Lower lobe of right lung (tissue), 2 donors: ENCODE measurements around the gene SMIM38. TPM values are rescaled to one million over a fixed set of nuclear protein-coding genes. Genes with fewer than 3 reads are reported as not detected.
A peak's percentile ranks its signal among the peaks of the same experiment; 100 is the strongest.

Experiments used
- ATAC-seq, 2 donors: fragments of 200-7000 bp; cut with Tn5 transposase; one replicate each; pipeline ENCODE4 v1.9.1; 2020 to 2022; ENCODE audit warnings: mild to moderate bottlenecking in 2 of 2, moderate library complexity in 2 of 2
- DNase-seq: peaks from one replicate; pipeline ENCODE4 v3.0.0-alpha.2; 2020
- H3K27ac ChIP-seq: fragments of 200-600 bp; one replicate; pipeline ENCODE4 v1.8.0; 2022
- H3K27me3 ChIP-seq: fragments of 200-600 bp; one replicate; pipeline ENCODE4 v1.8.0; 2022; ENCODE audit warnings: low read depth
- H3K36me3 ChIP-seq: fragments of 200-600 bp; one replicate; pipeline ENCODE4 v1.8.0; 2022; ENCODE audit warnings: mild to moderate bottlenecking
- H3K4me1 ChIP-seq: fragments of 200-600 bp; one replicate; pipeline ENCODE4 v1.8.0; 2022
- H3K4me3 ChIP-seq: fragments of 200-600 bp; one replicate; pipeline ENCODE4 v1.8.0; 2022; ENCODE audit warnings: mild to moderate bottlenecking
- H3K9me3 ChIP-seq: fragments of 200-600 bp; one replicate; pipeline ENCODE4 v1.8.0; 2022
- CTCF ChIP-seq: fragments of 200-600 bp; IDR thresholded peaks from one replicate; pipeline ENCODE4 v1.8.0; 2022; ENCODE audit warnings: antibody characterized with exemption, mild to moderate bottlenecking
- intact Hi-C: fragments of 100-400 bp; cut with DNase I; formaldehyde crosslinking; loops from one replicate; pipeline ENCODE4 v1.11.0; 2022
- total RNA-seq: library from RNA; stranded (reverse); fragmentation: NEBNext Ultra II Directional; extraction: Animal tissue kit (Norgen Biotek cat#: 25700); gene quantifications from one replicate; pipeline ENCODE4 v1.2.1, GENCODE V29; 2021
- donor health status: DM: no; HTN: yes; CAD: no; lungs with severe emphysema.

Gene SMIM38
- total RNA-seq, 1 donor from 2014 or later, result not detected

- Histone ChIP-seq H3K4me1 (peaks cover 29% of the 10 kb centered on the region), H3K4me3 (no peak overlapping the region), H3K27me3 (no peaks in the 10 kb centered on the region), H3K27ac (no peak overlapping the region), H3K9me3 (no peaks in the 10 kb centered on the region), H3K36me3 (no peaks in the 10 kb centered on the region)
- intact Hi-C loops, result no loop called here
- DNase-seq (peak; percentile 31), ATAC-seq (no peak)
- TF ChIP-seq CTCF, result no peak
Observed at GRCh38 chr11:69120096-69120875, 35.4 kb upstream of the SMIM38 start.

DNA sequence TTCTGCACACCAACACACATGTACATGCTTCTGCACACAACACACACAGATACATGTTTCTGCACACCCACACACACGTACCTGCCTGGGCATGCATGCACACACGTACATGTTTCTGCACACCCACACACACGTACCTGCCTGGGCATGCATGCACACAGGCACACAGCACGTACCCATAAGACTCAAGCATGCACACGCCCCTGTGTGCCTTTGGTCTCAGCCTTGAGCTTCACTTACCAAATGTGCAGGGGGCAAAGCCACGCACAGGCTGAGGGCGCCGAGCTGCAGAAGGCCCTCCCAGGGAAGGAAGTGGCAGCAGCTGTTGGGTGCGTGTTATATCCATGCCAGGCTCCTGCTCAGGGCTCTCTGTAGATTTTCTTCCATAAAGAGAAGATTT is 34.7 kb upstream of the SMIM38 start:
- DNase-seq (peak; percentile 35), ATAC-seq (no peak)
- intact Hi-C loops, result no loop called here
- Histone ChIP-seq H3K36me3 (no peaks in the 10 kb centered on the region), H3K4me3 (no peak overlapping the region), H3K9me3 (no peaks in the 10 kb centered on the region), H3K27ac (no peak overlapping the region), H3K27me3 (no peaks in the 10 kb centered on the region), H3K4me1 (peaks cover 29% of the 10 kb centered on the region)
- TF ChIP-seq CTCF, result no peak

DNA sequence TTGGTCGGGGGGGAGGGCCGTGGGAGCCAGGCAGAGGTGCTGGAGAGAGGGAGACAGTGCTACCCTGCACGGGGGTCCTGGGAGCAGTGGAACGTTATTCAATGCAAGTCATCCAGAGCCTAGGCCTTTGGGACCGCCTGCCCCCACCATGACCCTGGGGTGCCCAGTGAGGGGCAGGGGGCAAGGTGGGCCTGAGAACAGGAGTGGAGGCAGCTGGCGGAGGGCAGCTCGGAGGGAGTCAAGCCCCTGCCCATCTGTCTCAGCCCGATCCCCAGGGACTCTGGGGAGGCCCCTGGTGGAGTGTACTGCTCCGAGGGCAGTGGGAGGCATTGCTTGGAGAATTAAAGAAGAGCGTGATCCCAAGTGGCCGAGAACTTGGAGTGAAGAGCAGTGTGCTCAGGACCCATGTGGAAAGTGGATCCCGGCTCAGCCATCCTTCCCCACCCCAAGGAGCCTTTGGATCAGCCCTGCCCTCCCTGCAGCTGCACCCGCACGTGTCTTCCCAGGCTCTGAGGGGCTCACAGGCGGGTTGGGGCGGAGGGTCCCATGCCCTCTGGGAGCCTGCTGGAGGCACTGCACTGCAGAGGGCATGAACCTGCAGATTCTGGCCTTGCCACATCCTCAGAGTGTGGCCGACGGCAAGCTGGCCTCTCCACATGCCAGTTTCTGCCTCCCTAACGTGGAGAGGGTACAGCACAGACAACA is 34.0 kb upstream of the SMIM38 start:
- H3K27ac ChIP-seq, result peak overlapping the region; percentile 88
- no peak for DNase-seq

GRCh38 chr11:69122326-69122629 is 33.5 kb upstream of the SMIM38 start:
- H3K4me3 ChIP-seq, result no peak overlapping the region
- peak overlapping the region; percentile 88 for H3K27ac ChIP-seq
- ATAC-seq, result peak; percentile 2 to 5
- intact Hi-C loops, result no loop called here
- H3K4me1 ChIP-seq, result peaks cover 29% of the 10 kb centered on the region
- no peaks in the 10 kb centered on the region for H3K27me3 ChIP-seq
- DNase-seq, result no peak
- no peaks in the 10 kb centered on the region for H3K9me3 ChIP-seq
- H3K36me3 ChIP-seq, result no peaks in the 10 kb centered on the region
- no peak for TF ChIP-seq CTCF

More for the DNA sequence above, 34.0 kb upstream of the SMIM38 start:
- Histone ChIP-seq H3K36me3 (no peaks in the 10 kb centered on the region), H3K4me3 (no peak overlapping the region), H3K4me1 (peaks cover 29% of the 10 kb centered on the region), H3K9me3 (no peaks in the 10 kb centered on the region), H3K27me3 (no peaks in the 10 kb centered on the region)
- ATAC-seq, result no peak
- no peak for TF ChIP-seq CTCF
- intact Hi-C loops, result no loop called here

DNA sequence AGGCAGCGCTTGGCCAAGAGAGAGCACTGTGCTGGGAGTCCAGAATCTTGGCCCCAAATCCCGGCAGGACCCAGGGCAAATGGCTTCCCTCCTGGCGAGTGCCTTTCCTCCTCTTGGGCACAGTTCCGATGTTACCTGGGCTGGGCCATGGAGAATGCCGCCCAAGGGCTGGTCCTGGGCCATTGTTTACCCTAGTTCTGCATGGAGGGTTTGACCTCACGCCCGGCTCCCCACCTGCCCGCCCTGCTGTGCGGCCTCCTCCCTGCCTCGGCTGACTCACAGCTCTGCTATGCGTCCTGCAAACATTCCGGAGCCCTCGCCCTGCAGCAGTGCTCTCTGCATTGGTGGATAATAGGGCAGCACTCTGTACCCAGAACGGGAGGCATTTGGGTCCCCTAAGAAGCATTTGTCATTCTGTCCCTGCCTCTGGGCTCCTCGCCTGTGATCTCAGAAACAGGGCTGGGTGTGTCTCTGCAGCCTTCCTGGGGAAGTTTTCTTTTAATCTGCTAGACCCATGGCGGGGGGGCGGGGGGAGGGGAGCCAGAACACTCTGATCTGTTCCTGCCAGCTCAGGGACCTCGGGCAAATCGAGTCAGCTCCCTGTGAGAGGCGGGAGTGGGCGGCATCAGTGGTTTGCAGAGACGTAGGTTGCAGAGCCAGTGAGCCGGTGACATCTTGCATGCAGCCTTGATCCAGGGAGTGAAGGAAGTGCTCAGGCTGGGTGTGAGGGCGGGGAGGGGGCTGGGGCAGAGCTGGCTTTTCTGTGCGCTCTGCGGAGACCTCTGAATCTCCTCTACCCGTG is 32.9 kb upstream of the SMIM38 start:
- intact Hi-C loops, result no loop called here
- peak overlapping the region; percentile 8 for H3K4me3 ChIP-seq

More for the DNA sequence above, 32.9 kb upstream of the SMIM38 start:
- Histone ChIP-seq H3K4me1 (peaks cover 29% of the 10 kb centered on the region), H3K27ac (peak overlapping the region; percentile 88), H3K9me3 (no peaks in the 10 kb centered on the region), H3K27me3 (no peaks in the 10 kb centered on the region), H3K36me3 (no peaks in the 10 kb centered on the region)
- ATAC-seq (peak; percentile 96 to 97), DNase-seq (peak; percentile 94)
- no peak for TF ChIP-seq CTCF
